MM.1S (cell line): ENCODE results near the gene COL6A5.
"Not testable (repeated sequence)": the region's sequence is repeated elsewhere in the genome, so short reads cannot be mapped to it uniquely, and the experiment has no call there.

Experiments used
- DNase-seq: peaks from one replicate; pipeline ENCODE4 v3.0.0-alpha.2; 2015
- H2AFZ ChIP-seq: fragments of 300-600 bp; sonication (generic); 2 replicates; pipeline ENCODE4 v1.6.0; 2016; ENCODE audit warnings: antibody characterized with exemption, low read length
- H3F3A ChIP-seq: fragments of 300-600 bp; sonication (generic); 2 replicates; pipeline ENCODE4 v1.6.1; 2016; ENCODE audit warnings: mild to moderate bottlenecking, antibody characterized with exemption, low read length, moderate library complexity, mixed read lengths; ENCODE audit not compliant: insufficient read depth
- H3K27ac ChIP-seq: fragments of 300-600 bp; sonication (generic); 2 replicates; pipeline ENCODE4 v1.5.1; 2016; ENCODE audit warnings: mild to moderate bottlenecking, low read length
- H3K27me3 ChIP-seq: fragments of 300-600 bp; sonication (generic); replicated peaks from 2 replicates; pipeline ENCODE4 v1.6.0; 2016; ENCODE audit warnings: low read length; ENCODE audit not compliant: insufficient read depth
- H3K36me3 ChIP-seq: fragments of 300-600 bp; sonication (generic); replicated peaks from 2 replicates; pipeline ENCODE4 v1.6.1; 2016; ENCODE audit warnings: mild to moderate bottlenecking, low read length, mixed read lengths; ENCODE audit not compliant: insufficient read depth
- H3K4me1 ChIP-seq: fragments of 300-600 bp; sonication (generic); 2 replicates; pipeline ENCODE4 v1.6.1; 2016; ENCODE audit warnings: low read length, mixed read lengths
- H3K4me2 ChIP-seq: fragments of 300-600 bp; sonication (generic); 2 replicates; pipeline ENCODE4 v1.6.0; 2016; ENCODE audit warnings: low read depth, low read length
- H3K4me3 ChIP-seq: fragments of 300-600 bp; sonication (generic); 2 replicates; pipeline ENCODE4 v1.5.1; 2016; ENCODE audit warnings: low read length, mixed read lengths
- H3K79me2 ChIP-seq: fragments of 300-600 bp; sonication (generic); 2 replicates; pipeline ENCODE4 v1.6.1; 2016; ENCODE audit warnings: mixed run types, low read length, mixed read lengths
- H3K9ac ChIP-seq: fragments of 300-600 bp; sonication (generic); 2 replicates; pipeline ENCODE4 v1.6.1; 2016; ENCODE audit warnings: low read length, mixed read lengths
- H3K9me2 ChIP-seq: fragments of 300-600 bp; sonication (generic); replicated peaks from 2 replicates; pipeline ENCODE4 v1.6.1; 2016; ENCODE audit warnings: mild to moderate bottlenecking, low read length, mixed read lengths; ENCODE audit not compliant: insufficient read depth
- H3K9me3 ChIP-seq: fragments of 300-600 bp; sonication (generic); replicated peaks from 2 replicates; pipeline ENCODE4 v1.6.1; 2016; ENCODE audit warnings: mild to moderate bottlenecking, low read length, mixed read lengths; ENCODE audit not compliant: insufficient read depth
- H4K20me1 ChIP-seq: fragments of 300-600 bp; sonication (generic); 2 replicates; pipeline ENCODE4 v1.6.1; 2016; ENCODE audit warnings: mild to moderate bottlenecking, low read length, moderate library complexity, mixed read lengths; ENCODE audit not compliant: insufficient read depth
- EZH2 ChIP-seq: fragments of 300-600 bp; sonication (generic); optimal IDR thresholded peaks from 2 replicates; pipeline ENCODE3; 2017; ENCODE audit warnings: low read depth, mild to moderate bottlenecking, antibody characterized with exemption, low read length, mixed read lengths
- EZH2phosphoT487 ChIP-seq: fragments of 300-600 bp; sonication (generic); IDR thresholded peaks from 2 replicates; pipeline ENCODE4 v1.6.1; 2018; ENCODE audit warnings: antibody characterized with exemption, low read length
- TF ChIP-seq, protein P1 (sequence below): fragments of 300-600 bp; sonication (generic); IDR thresholded peaks from 2 replicates; pipeline ENCODE4 v1.5.1; 2016; ENCODE audit warnings: antibody characterized with exemption, low read length, mixed read lengths

The COL6A5 gene

DNA sequence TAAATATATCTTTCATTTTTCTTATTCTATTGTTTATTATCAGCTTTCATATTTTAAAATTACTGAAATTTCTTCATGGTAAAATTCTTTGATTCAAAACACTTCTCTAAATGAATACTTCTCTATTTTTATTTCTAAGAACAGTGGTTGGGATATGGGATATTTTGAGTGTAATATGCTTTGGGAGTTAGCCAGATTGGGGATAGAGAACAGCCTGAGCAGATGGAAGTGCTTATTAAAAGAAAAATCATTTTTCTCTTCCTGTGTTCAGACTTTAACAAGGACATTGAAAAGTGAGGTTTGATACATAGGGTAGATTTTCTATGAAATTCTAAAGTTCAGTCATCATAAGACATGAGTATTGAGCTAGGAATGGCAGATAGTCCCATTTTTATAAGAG lies 84.8 kb downstream of the COL6A5 start:
- H4K20me1 ChIP-seq, result no peaks in the 10 kb centered on the region
- no peaks in the 10 kb centered on the region for H3K36me3 ChIP-seq
- no peak for DNase-seq
- H3K9me2 ChIP-seq, result no peaks in the 10 kb centered on the region
- H3K27ac ChIP-seq, result no peak overlapping the region
- no peak overlapping the region for H3K4me2 ChIP-seq
- H3K9me3 ChIP-seq, result no peaks in the 10 kb centered on the region
- H3K4me3 ChIP-seq, result no peak overlapping the region
- no peaks in the 10 kb centered on the region for H3K27me3 ChIP-seq
- no peak overlapping the region for H2AFZ ChIP-seq
- H3K4me1 ChIP-seq, result peaks cover 12% of the 10 kb centered on the region; the same call in 1 of the 2 replicates
- TF ChIP-seq, protein P1, sequence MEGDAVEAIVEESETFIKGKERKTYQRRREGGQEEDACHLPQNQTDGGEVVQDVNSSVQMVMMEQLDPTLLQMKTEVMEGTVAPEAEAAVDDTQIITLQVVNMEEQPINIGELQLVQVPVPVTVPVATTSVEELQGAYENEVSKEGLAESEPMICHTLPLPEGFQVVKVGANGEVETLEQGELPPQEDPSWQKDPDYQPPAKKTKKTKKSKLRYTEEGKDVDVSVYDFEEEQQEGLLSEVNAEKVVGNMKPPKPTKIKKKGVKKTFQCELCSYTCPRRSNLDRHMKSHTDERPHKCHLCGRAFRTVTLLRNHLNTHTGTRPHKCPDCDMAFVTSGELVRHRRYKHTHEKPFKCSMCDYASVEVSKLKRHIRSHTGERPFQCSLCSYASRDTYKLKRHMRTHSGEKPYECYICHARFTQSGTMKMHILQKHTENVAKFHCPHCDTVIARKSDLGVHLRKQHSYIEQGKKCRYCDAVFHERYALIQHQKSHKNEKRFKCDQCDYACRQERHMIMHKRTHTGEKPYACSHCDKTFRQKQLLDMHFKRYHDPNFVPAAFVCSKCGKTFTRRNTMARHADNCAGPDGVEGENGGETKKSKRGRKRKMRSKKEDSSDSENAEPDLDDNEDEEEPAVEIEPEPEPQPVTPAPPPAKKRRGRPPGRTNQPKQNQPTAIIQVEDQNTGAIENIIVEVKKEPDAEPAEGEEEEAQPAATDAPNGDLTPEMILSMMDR, result no peak
- TF ChIP-seq EZH2phosphoT487 (no peak), EZH2 (no peak)
- H3K9ac ChIP-seq, result no peak overlapping the region
- H3F3A ChIP-seq, result no peaks in the 10 kb centered on the region
- no peaks in the 10 kb centered on the region for H3K79me2 ChIP-seq

DNA sequence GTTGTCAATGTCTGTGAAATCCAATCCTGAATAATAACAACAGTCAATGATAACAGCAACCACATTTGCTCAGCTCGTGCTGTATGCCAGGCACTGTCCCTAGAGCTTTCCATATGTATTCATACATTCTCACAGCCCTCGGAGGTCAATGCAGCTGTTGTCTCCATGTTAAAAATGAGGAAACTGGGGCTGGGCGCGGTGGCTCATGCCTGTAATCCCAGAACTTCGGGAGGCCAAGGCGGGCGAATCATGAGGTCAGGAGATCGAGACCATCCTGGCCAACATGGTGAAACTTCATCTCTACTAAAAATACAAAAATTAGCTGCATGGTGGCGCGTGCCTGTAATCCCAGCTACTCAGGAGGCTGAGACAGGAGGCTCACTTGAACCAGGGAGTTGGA lies 86.6 kb downstream of the COL6A5 start:
- not testable (repeated sequence) for H3K79me2 ChIP-seq, H3K27ac ChIP-seq, H2AFZ ChIP-seq, H3K9me3 ChIP-seq, H3K4me3 ChIP-seq, H3K9me2 ChIP-seq, H3K9ac ChIP-seq, H3K27me3 ChIP-seq, H4K20me1 ChIP-seq, H3F3A ChIP-seq, H3K4me2 ChIP-seq, DNase-seq, H3K36me3 ChIP-seq
- H3K4me1 ChIP-seq, result peaks cover 12% of the 10 kb centered on the region; the same call in 1 of the 2 replicates

DNA sequence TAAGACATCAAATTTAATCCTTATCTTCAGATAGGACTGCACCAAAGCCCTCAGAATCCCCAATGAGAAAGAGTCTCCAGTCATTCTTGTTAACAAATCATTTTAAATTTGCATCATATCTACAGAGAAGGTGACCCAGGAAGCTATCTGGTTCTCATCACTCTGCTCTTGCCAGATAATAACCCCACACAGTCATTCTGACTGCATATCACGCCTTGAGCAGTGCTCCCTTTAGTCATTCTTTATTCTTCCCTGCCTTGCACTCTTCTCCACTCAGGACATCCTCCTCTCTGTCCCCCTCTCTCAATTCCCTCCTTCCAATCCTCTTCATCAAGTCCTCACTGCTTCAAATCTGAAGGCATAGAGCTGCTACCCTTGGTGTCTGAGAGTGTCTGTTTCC lies 87.8 kb downstream of the COL6A5 start:
- H3K4me1 ChIP-seq, result peaks cover 12% of the 10 kb centered on the region; the same call in 1 of the 2 replicates
- H3K79me2 ChIP-seq, result no peaks in the 10 kb centered on the region
- H4K20me1 ChIP-seq, result no peaks in the 10 kb centered on the region
- no peaks in the 10 kb centered on the region for H3F3A ChIP-seq
- H3K27ac ChIP-seq, result no peak overlapping the region
- H3K9me3 ChIP-seq, result no peaks in the 10 kb centered on the region
- H3K9me2 ChIP-seq, result no peaks in the 10 kb centered on the region
- H3K4me2 ChIP-seq, result no peak overlapping the region
- no peak overlapping the region for H3K9ac ChIP-seq
- H2AFZ ChIP-seq, result no peak overlapping the region
- no peaks in the 10 kb centered on the region for H3K36me3 ChIP-seq
- H3K4me3 ChIP-seq, result no peak overlapping the region
- TF ChIP-seq EZH2 (no peak), EZH2phosphoT487 (no peak)
- TF ChIP-seq, protein P1, result no peak
- no peak for DNase-seq
- H3K27me3 ChIP-seq, result no peaks in the 10 kb centered on the region

DNA sequence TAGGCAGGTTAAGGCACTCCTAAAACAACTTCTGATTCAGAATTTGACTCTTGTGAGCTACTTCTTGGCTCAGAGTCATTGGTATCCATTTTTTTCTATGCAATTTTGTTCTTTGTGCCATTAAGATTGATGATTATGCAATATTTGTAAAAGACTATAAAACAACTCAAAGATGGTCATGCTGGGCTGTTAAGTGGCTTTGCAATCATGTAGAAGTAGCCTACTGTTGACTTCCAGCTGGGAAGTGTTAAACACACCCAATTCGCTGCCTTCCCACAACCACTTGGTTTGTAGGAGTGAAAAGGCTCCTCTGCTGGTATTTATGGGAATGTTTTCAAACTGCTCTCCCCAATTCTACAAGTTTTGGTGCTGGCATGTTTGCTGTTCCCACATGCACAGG lies 96.8 kb downstream of the COL6A5 start:
- Histone ChIP-seq H3K9me2 (no peaks in the 10 kb centered on the region), H4K20me1 (no peaks in the 10 kb centered on the region)

DNA sequence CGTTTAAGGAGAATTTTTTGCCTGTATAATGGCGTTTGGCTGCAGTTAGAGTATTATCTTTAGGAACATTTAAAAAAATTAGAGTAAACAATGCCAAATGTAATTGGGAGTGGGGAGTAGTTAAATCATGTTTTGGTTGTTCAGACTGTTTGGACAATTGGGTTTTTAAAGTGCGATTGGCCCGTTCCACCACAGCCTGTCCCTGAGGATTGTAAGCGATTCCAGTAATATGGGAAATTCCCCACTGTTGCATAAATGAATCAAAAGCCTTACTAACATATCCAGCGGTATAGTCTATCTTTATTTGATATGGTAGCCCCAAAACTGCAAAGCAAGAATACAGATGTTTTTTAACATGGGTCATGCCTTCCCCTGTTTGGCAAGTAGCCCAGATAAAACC lies 101.4 kb downstream of the COL6A5 start:
- H3K4me3 ChIP-seq, H3K27me3 ChIP-seq, H3K9me2 ChIP-seq, H3K27ac ChIP-seq, H3K79me2 ChIP-seq, H4K20me1 ChIP-seq, H3K4me1 ChIP-seq, H3K9me3 ChIP-seq, H3K4me2 ChIP-seq, H3K9ac ChIP-seq, DNase-seq, H3K36me3 ChIP-seq, H3F3A ChIP-seq, H2AFZ ChIP-seq: not testable (repeated sequence)

More for the DNA sequence above, 96.8 kb downstream of the COL6A5 start:
- TF ChIP-seq EZH2phosphoT487, result no peak
- H3K36me3 ChIP-seq, result no peaks in the 10 kb centered on the region
- H3K79me2 ChIP-seq, result no peaks in the 10 kb centered on the region
- H3K4me1 ChIP-seq, result no peaks in the 10 kb centered on the region
- H3K27ac ChIP-seq, result no peak overlapping the region
- no peak overlapping the region for H3K4me2 ChIP-seq
- no peaks in the 10 kb centered on the region for H3K27me3 ChIP-seq
- no peaks in the 10 kb centered on the region for H3F3A ChIP-seq
- no peak overlapping the region for H3K4me3 ChIP-seq
- H3K9me3 ChIP-seq, result no peaks in the 10 kb centered on the region
- no peak overlapping the region for H2AFZ ChIP-seq
- H3K9ac ChIP-seq, result no peak overlapping the region
- no peak for DNase-seq

DNA sequence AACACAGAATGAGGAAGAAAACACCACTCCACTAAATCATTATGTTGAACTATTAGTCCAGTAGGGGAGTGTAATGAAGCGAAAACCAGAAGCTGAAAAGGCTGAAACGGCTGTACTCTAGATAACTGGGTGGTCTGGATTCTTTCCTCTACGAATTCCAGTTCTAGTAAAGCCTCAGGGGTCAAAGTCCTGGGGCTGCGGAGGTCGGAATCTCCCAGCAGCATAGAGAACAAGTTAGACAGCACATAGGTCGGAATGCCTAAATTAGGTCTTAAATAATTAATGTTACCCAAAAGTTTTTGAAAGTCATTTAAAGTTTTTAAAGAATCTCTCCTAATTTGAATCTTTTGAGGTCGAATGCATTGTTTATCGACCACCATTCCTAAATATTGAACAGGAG lies 102.7 kb downstream of the COL6A5 start:
- not testable (repeated sequence) for H3K4me3 ChIP-seq, H2AFZ ChIP-seq, H3K9me3 ChIP-seq, H3K4me1 ChIP-seq, DNase-seq, H3K36me3 ChIP-seq, H3K4me2 ChIP-seq, H3K9ac ChIP-seq, H4K20me1 ChIP-seq, H3K27ac ChIP-seq, H3K9me2 ChIP-seq, H3F3A ChIP-seq, H3K27me3 ChIP-seq, H3K79me2 ChIP-seq
